ENCODE results near the gene USP15. TPM values are rescaled to one million over a fixed set of nuclear protein-coding genes. Genes with fewer than 3 reads are reported as not detected.
"Not testable (repeated sequence)": the region's sequence is repeated elsewhere in the genome, so short reads cannot be mapped to it uniquely, and the experiment has no call there.

Gene USP15
- total and polyA plus RNA-seq, 2 of the 8 experiments (the other 6 are each of a cell fraction or from before 2014, with no cell fraction given): 12.7 to 38.6 TPM

DNA sequence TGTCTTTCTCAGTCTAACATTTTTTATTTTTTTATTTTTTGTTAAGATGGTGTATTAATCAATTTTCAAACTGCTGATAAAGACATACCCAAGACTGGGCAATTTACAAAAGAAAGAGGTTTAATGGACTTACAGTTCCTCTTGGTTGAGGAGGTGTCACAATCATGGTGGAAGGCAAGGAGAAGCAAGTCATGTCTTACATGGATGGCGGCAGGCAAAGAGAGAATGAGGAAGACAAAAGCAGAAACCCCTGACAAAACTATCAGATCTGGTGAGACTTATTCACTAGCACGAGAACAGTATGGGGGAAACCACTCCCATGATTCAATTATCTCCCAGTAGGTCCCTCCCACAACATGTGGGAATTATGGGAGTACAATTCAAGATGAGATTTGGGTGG lies 195.2 kb downstream of the USP15 start:
- H3K9ac ChIP-seq (replicated peaks in 1 of 4; ENCODE audit: extremely low read depth in 1 of 4, low read depth in 3 of 4, low read length in 3 of 4); H3K18ac ChIP-seq (ENCODE audit: extremely low read depth, low read length); H3K4me1 ChIP-seq (replicated peaks in 1 of 4; ENCODE audit: control insufficient read depth in 3 of 4, insufficient read depth in 4 of 4, low read length in 3 of 4); POLR2A ChIA-PET (ENCODE audit: partially characterized antibody); H4K8ac ChIP-seq (ENCODE audit: extremely low read depth, insufficient read depth, low read length); H2BK120ac ChIP-seq (replicated peaks; ENCODE audit: low read depth, low read length); H3K79me2 ChIP-seq (ENCODE audit: control insufficient read depth in 1 of 2, insufficient read depth in 2 of 2, low read length in 2 of 2); H3K27ac ChIP-seq (ENCODE audit: low read depth, low read length); H3K56ac ChIP-seq (replicated peaks; ENCODE audit: insufficient read length, low read depth, low read length); H2AFZ ChIP-seq (ENCODE audit: low read length); DNase-seq (ENCODE audit: low read depth in 1 of 2, low spot score in 2 of 2); H3K4me3 ChIP-seq (ENCODE audit: extremely low read depth in 1 of 4, insufficient read depth in 2 of 4, low read depth in 3 of 4, low read length in 4 of 4); H4K5ac ChIP-seq (ENCODE audit: insufficient read length, low read depth, low read length); H2BK20ac ChIP-seq (ENCODE audit: low read length); H3K4me2 ChIP-seq (ENCODE audit: insufficient read depth in 1 of 2, low read depth in 2 of 2, low read length in 2 of 2); H2BK5ac ChIP-seq (ENCODE audit: low read depth, low read length); H3K27me3 ChIP-seq (replicated peaks in 1 of 4; ENCODE audit: control insufficient read depth in 3 of 4, extremely low read depth in 1 of 4, insufficient read depth in 3 of 4, low read length in 3 of 4); H3K23me2 ChIP-seq (ENCODE audit: low read depth, low read length); H2BK15ac ChIP-seq (ENCODE audit: low read length); H2BK12ac ChIP-seq (ENCODE audit: low read depth, low read length); H3K36me3 ChIP-seq (ENCODE audit: control insufficient read depth in 2 of 4, insufficient read depth in 4 of 4, low read length in 3 of 4); H3K14ac ChIP-seq (ENCODE audit: insufficient read length); H3K79me1 ChIP-seq (ENCODE audit: low read depth, low read length); H3K4ac ChIP-seq (replicated peaks; ENCODE audit: insufficient read length, low read depth, low read length); H3K23ac ChIP-seq (ENCODE audit: insufficient read length); H2AK5ac ChIP-seq (ENCODE audit: low read depth, low read length); H4K91ac ChIP-seq (replicated peaks; ENCODE audit: insufficient read length, low read length); H3K9me3 ChIP-seq (ENCODE audit: insufficient read depth in 2 of 2, low read depth in 1 of 2, low read length in 1 of 2); FAIRE-seq; H4K20me1 ChIP-seq (replicated peaks in 1 of 2; ENCODE audit: control insufficient read depth in 1 of 2, insufficient read depth in 2 of 2, low read length in 2 of 2): not testable (repeated sequence)
- WGBS, 2 experiments (ENCODE audit: extremely low coverage in 1 of 2, insufficient coverage in 1 of 2, insufficient read length in 1 of 2, insufficient replicate concordance in 2 of 2, low coverage in 1 of 2, low lambda C conversion rate in 2 of 2, missing lambda C conversion rate in 1 of 2): 40% methylated on average over 2 of the region's 2 CpGs; no CpG with 5 or more reads in 1 of the 2 experiments
- CTCF ChIA-PET (ENCODE audit: partially characterized antibody): interaction anchor here (0.5 to 0.9 kb wide), 2 partner anchors 17 to 347 kb away, joined by 3 read pairs; no protein-coding TSS in a partner anchor

All from H1 (cell line).